NOMO-1 treated with dmso at 0.1 percent for 144 hours (cell line): ENCODE measurements around the gene ABCA2.

ENCODE experiments used
- DNase-seq: peaks from one replicate; lab custom pipeline; 2025; ENCODE audit not compliant: unreplicated experiment; lab: John Stamatoyannopoulos, UW

Gene ABCA2

DNA sequence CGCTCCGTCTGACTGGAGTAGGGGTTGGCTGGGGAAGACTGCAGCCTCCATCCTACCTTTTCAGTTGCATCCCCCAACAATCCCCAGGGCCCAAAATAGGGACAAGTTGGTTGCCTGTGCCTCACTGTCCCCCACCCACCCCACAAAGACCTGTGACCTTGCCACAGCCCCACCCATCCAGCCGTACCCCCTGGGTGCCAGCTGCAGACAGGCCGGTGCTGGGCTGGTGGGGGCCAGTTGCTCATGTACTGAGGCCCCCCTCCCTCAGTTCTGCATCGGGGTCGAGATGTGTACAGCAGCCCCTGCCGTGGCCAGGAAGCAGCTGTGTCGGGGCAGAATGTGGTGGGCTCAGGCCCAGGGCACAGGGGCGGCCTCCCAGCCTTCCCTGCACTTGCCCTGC lies 44.9 kb downstream of the ABCA2 start:
- no peak for DNase-seq

DNA sequence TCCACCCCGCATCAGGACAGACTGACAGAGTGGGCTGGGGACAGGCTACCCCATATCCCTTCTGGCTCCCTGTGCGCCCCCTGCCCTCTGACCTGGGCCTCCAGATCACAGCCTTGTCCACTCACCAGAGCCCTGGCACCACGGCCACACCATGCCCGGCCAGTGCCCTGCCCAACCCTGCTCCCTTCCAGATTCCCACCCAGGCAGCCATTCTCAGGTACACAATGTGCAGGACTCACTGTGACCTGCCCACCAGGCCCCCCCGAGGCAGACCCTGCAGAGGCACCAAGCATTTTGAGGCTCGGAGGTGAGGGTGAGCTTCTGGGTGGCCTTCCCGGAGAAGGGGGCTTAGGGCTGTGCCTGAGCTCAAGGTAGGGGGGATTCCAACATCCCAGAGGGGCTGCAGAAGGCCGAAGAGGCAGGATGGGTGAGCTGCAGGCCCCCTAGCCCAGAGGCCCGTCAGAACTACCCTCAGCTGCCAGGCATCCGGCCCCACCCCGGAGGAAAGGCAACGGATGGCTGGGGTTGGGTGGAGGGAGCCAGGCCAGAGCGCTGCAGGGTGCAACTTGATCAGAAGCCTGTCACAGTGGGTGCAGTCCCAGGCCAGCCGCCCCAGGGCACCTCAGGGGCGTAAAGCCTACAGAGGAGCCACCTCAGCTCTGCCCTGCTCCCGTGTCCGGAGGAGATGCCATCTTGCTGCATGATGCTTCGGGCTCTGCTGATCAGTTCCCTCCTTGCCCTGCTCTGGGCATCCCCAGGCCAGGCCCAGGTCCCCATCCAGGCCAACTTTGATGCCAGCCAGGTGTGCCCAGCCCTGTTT lies 45.6 kb downstream of the ABCA2 start, which contains the start of gene LCNL1:
Gene LCNL1 (plus strand): TSS at position 762 of the 820 bp plus-strand sequence. CDS start 594 bp downstream, outside the sequence.
- no peak for DNase-seq

DNA sequence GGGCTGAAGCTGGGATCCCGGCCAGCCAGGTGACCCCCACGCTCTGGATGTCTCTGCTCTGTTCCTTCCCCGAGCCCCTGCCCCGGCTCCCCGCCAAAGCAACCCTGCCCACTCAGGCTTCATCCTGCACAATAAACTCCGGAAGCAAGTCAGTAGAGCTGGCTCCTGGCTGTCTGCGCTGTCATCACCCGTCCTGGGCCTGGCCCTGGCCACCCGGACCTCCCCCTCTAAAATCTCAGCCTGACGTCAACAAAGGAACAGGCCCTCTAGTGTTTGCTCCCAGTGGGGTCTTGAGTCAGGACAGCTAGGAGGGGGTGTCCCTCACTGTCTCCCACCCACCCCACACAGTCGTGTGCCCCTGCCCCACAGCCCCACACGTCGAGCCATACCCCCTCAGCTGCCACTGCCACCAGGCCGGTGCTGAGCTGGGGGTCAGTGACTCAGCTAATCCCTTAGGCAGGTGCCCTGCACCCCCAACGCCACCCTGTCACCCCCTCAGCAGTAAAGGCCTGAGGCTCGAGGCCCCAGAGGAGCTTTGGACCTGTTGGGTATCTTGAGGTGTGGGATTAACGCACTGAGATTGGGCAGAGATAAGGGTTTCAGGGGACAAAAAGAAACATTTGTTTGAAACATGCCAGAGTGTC lies 46.3 kb downstream of the ABCA2 start:
- no peak for DNase-seq

DNA sequence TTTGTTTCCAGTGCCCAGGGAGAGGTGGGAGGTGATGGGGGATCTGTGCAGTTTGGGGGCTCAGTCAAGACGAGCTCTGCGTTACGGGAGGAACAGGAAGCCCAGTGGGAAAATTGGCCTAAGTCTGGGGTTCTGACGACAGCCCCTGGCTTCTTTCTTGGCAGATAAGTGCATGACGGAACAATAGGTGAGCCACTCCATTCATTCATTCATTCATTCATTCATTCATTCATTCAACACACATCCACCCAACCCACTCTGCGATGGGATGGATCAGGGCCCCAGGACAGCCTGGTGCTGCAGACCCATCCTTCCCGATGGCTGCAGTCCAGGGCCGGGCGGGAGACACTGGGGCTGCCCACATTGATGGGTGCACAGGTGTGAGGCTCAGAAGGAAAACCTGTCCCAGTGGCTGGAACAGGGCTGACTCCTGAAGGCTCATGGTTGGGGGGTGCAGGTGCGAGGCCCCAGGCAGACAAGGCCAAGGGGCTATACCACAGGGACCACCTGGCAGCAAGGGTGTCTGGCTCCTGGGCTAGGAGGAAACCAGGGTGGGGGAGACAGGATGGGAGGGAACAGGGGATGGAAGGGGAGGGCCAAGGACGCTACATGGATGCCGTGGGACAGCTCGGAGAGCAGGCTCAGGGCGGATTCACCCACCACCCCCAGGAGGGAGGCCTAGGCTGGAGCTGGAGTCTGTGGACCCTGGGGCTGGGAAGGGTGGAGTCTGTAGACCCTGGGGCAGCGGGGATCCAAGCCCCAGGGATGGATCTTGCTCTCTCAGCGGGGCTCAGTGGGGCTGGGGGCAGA lies 47.2 kb downstream of the ABCA2 start:
- DNase-seq = no peak

DNA sequence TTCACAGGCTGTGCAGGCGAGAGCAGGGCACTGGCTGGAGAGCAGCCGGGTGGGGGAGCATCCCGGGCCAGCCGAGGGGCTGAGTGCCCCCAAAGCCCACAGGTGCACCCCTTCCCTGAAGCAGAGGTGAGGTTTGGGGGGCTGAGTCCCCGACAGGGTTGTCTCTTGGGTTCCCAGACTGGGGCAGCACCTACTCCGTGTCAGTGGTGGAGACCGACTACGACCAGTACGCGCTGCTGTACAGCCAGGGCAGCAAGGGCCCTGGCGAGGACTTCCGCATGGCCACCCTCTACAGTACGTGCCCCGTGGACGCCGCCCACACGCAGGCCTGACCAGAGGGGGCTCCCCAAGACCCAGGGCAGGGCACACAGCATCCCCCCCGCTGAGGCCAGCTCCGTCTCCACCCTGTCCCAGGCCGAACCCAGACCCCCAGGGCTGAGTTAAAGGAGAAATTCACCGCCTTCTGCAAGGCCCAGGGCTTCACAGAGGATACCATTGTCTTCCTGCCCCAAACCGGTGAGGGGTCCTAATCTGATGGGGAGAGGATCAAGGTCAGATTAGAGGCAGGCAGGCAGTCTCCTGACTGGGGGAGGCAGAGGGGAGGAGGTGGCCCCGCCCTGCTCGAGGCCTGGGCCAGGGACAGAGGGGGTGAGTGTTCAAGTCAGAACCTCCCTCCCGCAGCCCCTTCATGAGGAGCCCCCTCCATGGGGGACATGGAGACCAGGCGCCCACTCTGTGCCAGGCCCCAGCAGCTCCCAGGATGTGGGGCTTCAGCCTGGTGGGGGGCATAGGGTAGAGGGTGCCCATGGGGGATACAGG lies 48.1 kb downstream of the ABCA2 start:
- DNase-seq = no peak

DNA sequence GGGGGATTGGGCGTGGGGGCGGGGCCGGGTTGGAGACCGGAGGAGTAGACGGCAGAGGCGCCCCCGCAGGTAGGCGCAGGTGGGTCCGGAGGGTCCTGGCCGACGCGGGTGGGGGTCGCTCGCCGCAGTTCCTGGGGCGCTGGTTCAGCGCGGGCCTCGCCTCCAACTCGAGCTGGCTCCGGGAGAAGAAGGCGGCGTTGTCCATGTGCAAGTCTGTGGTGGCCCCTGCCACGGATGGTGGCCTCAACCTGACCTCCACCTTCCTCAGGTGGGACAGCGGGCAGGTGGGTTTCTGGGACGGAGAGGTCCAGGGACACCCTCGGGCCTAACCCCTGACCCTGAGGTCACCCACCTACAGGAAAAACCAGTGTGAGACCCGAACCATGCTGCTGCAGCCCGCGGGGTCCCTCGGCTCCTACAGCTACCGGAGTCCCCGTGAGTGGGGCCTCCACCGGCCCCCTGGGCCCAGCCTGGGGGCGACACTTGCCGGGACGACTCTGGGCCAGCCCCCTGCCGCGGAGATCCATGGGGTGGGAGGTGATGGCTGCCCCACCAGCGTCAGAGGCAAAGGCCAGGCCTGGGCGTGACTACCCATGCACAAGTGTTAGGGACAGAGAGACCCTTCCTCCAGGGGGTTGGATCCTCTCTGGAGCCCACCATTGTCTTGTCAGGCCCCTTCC lies 49.0 kb downstream of the ABCA2 start:
- no peak for DNase-seq

DNA sequence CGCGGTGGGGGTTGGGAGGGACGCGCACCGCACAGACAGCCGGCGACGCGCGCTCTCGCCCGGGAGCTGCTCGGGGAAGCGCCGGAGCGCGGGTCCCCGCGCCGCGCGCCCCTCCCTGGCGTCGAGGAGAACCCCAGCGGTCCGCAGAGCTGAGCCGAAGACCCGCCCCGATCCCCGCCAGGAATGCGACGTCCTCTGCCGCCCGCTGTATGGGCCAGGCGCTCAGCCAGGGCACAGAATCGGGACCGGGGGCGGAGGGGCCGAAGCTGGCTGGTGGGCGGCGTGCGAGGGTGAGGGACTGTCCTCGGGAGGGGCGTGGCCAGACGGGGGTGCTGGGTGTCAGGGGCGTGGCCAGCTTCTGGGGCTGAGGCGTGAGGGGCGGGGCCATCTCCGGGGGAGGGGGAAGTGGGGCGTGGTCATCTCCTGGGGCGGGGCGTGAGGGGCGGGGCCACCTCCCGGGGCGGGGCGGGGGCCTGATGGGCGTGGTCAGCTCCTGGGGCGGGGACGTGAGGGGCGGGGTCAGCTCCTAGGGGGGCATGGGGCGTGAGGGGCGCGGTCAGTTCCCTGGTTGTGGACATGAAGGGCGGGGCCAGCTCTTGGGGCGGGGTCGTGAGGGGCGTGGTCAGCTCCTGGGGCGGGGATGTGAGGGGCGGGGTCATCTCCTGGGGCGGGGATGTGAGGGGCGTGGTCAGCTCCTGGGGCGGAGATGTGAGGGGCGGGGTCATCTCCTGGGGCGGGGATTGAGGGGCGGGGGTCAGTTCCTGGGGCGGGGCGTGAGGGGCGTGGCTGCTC lies 49.8 kb downstream of the ABCA2 start:
- DNase-seq = peak; percentile 35

DNA sequence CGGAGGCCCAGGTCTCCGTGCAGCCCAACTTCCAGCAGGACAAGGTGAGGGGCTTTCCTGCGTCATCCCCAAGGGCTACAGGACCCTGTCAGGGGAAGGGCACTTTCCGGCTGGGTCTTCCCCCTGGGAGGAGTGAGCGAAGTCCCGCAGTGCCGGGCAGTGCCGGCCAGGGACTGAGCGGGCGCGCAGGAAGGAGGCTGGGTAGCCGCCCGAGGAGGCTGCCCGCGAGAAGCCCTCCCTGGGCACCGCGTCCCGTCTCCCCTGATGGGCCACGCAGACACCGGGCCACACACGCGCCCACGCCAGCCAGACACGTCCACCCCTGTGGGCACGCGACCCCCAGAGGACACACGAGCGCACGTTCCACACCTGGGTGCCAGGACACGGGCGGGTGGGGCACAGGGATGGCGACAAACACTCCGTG lies 50.4 kb downstream of the ABCA2 start:
- no peak for DNase-seq

DNA sequence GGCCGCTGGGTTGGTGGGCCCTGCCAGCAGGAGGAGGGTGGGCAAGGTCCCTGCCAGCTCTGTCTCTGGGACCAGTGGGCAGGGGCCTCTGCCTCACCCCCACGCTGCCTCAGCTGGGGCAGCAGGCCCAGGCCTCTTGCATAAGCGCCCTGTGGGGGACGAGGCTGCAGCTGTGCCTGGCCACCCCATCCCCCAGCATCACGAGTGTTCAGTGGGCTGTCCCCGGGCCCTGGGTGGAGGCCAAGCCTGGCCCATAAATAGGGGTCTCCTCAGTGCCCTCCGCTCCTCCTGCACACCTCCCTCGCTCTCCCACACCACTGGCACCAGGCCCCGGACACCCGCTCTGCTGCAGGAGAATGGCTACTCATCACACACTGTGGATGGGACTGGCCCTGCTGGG lies 50.8 kb downstream of the ABCA2 start, which contains the start of gene PTGDS:
Gene PTGDS (plus strand): TSS at position 282 of the 400 bp plus-strand sequence. CDS start 75 bp downstream, at position 357.
- DNase-seq = no peak

DNA sequence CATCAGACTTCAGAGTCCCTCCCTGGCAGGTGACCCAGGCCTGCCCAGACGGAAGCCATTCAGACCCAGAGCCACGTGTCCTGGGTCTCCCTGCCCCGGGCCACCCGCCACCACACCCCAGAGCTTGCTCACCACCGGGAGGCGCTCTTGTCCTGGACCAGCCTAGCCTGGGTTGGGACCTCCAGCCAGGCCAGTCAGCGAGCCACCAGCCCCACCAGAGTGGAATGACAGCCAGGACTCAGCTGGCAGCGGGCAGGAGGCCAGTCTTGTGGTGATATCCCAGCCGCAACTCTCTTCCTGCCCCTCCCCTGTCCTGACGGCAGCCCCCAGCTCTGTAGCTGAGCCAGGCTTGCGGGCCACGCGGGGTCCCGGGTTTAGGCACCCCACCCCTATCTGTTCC lies 52.4 kb downstream of the ABCA2 start:
- DNase-seq = no peak

DNA sequence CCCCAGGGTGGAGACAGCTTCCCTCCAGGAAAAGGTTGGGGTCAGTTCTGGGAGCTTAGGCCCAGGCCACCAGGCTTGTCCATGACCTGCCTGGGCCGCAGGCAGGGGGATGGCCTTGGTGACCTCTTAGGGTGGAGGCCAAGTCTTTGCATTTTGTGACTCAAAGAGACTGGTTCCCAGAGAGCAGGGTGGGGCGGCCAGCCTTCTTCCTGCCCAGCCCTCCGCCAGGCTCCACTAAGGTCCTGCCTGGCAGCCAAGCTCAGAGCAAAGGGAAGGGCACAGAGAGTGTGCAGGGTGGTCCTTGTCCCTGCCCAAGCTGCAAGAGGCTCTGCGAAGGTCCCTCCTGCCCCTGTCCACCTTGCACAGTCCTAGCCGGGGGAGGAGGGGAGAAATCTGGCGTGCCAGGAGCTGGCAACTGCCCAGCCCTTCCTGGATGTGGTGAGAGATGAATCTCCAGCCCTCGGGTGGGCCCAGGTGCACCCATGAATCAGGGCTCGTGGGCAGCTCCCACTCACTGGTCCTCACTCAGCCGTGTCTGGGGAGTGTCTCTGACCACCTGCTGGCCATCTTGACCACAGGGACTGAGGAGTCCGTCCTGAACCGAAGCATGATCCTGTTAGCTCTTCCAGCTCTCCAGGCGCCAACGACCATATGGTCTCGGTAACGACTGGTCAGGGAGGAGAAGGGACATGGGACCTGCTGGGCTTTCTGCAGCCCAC lies 53.1 kb downstream of the ABCA2 start:
- no peak for DNase-seq

DNA sequence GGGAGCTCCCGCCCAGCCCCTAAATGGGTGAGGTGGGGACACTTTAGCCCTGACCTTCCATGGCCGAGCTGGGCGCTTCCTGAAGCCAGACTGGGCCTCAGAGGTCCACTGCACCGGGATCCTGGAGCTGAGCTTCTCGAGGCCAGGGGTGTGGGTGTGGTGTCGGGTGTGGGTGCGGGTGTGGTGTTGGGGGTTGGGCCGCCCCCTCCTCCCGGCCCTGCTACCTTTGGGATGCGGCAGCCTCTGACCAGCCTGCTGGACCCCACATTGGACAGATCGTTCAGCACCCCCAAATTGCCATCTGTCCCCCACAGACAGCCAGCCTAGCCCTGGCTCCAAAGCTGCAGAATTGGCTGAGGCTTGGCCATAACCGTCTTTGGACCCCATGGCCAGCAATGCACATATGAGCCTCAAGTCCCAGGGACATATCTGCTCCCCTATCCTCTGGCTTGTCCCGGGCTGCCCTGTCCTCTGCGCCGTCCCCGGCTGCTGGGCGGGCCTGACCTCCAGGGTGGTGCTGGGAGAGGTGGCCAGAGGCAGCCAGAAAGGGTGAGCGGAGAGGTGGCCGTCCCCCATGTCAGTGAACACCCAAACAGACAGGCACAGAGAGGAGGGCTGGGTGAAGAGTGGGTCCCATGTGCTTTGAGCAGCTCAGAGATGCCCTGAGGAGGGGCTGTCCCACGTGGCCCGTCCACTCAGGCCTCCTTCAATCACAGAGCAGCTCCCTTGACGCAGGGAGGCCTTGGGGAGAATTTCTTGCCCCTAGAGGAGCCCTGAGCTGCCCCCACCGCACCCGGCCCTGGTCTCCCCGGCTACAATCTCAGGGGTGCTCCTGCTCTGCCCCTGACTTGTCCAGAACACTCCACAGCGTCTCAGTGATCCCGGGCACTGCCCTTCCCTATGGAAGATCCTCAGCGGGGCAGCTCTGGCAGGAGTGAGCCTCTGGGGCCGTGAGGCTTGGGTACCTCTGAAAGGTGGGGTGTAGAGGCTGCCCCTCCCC lies 54.1 kb downstream of the ABCA2 start:
- no peak for DNase-seq

DNA sequence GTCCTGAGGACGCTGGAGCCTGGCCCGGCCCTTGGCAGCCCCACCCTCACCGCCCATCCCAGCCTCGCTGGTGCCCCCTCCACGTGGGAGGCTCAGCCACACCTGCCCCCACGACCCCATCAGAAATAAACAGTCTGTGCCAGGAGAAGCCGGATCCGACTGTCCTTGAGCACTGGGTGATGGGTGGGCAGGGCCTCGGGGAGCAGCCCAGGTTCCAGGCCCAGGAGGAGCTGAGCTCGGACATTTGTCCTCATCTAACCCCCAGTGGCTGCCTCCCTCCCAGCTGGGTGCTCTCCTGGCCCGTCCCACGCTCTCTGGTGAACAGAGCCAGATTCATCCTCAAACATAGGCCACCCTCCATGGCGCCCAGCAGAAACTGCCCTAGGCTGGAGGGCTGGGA lies 55.3 kb downstream of the ABCA2 start:
- DNase-seq = no peak

DNA sequence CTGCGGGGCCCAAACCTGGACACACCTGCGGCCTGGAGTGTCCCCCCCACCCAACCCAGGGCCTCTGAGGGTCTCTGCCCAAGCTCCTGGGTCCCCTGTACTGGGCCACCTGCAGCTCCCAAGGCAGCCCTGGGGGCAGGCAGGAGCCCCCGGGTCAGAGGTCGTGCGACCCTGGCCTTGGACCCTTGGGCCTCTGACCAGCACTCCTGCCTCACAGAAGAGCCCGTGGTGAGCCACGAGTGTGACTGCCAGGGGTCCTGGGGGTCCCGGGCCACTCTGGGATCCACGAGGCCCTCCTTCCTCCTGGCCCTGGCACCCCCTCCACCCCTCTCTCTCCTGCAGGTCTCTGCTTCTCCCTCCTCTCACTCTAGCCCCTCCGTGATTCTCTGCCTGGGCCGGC lies 55.7 kb downstream of the ABCA2 start:
- DNase-seq = no peak

DNA sequence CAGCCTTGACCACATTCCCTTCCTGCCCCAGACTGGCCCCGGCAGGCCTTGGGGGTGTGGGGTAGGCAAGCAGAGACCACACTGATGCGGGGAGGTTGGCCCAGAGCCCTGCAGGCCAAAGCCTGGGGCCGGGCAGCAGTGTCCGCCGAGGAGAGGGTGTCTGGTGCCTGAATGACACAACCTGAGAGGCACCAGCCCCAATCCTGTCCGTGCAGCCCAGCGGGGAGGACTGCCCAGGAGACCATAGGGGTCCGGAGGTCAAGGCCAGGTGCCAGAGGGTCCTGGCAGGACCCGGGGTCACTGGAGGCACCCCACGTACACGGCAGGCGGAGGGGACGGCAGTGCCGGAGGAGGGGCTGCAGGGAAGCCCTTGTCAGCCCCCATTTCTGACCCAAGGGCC lies 56.3 kb downstream of the ABCA2 start:
- DNase-seq = no peak

DNA sequence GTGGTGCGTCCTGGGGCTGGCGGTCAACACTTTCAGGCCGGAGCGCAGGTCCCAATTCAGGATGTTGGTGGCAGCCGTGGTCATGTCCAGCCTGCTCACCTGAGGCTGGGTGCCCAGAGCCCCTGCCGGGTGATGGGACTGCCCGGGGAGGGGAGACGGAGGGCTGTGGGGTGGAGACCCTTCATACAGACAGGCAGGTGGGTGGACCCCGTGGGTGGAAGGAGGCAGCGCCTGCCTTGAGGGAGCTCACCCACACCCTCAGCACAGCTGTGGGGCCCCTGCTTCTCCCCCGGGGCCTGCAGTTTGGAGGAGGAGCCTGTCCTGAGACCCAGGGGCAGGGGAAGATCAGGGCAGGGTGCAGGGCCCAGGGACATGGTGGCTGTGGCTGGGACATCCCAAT lies 57.7 kb downstream of the ABCA2 start:
- no peak for DNase-seq

DNA sequence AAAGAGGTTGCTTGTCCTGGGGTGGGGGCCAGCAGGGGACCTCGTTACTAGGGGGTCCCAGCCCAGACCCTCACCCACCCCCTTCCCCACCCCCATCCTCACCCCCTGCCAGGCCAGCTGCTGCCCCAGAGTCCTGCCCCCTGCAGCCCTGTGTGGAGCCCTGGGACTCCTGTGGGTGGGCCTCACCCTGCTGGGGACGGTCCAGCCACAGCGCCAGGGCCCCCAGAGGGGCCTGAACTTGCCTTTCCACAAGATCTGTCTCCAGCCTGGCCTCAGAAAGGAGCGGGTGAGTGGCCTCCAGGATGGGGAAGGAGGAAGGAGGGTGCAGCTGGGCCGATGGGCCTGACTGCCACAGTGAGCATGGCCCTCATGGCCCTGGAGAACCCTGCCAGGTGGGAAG lies 58.3 kb downstream of the ABCA2 start:
- DNase-seq = no peak

DNA sequence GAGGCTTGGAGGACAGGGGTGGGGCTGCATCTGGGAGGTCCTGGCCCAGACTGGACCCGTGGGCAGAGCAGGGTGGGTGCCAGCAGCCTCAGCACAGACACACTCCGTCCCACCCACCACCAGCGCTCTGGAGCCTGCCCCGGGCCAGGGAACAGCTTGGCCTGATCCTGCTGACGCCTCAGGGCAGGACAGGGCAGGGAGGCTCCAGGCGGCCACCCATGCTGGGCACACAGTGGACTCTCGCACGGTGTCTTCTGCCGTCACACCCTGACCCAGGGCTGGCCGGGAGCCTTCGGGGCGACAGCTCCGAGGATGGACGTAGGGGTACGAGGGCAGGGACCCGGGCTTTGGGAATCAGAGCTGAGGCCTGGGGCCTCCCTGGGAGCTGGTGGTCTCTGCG lies 58.9 kb downstream of the ABCA2 start:
- DNase-seq = no peak
